Measurements from ENCODE around the gene OPCML. TPM values are rescaled to one million over a fixed set of nuclear protein-coding genes. Genes with fewer than 3 reads are reported as not detected.

The OPCML gene
- polyA plus RNA-seq, 10 donors, result 0.84 to 2.8 (median 1.8) TPM

DNA sequence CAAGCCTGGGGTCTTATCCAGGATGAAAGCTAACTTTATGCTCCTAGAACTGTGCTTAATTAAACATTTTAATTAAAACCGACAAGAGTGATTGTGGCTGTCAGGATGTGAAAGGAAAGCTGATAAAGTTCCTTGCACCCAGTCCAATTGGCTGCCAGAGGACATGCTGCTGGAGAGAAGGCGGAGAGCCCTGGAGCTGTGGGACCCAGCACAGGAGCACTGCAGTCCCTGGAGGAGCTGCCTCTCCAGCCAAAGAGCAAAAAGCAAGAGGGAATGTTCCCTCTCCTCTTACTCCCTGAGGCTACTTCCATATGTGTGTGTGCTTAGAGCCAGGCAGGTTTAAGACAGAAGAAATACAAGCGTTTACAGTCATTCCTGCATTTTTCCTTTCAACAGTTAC lies 118.6 kb downstream of the OPCML start:
- no peak for DNase-seq

- no peak for DNase-seq
Observed at GRCh38 chr11:133409799-133410198, 122.5 kb downstream of the OPCML start.

DNA sequence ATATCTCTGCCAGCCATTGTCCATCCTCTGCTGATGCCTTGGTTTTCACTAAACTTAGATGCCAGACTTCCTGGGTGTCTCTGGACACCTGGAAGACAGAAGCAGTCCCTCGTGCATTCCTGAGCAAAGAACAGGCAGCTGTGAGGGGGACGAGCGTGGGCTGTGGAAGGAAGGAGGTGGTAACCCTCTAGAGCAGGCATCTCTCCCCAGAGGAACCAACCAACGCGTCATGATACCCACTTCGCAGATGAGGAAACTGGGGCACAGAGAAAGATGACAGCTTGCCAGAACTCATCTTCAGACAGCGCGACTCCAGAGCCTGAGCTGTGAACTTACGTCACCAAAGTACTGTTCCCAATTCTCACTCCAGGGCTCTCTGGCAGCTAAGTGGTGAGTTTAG lies 123.4 kb downstream of the OPCML start:
- DNase-seq, result no peak

GRCh38 chr11:133408402-133408801 lies 123.9 kb downstream of the OPCML start:
- no peak for DNase-seq

GRCh38 chr11:133406489-133406888 lies 125.8 kb downstream of the OPCML start:
- DNase-seq, result no peak

GRCh38 chr11:133403900-133404299 lies 128.4 kb downstream of the OPCML start:
- DNase-seq, result no peak

GRCh38 chr11:133402551-133402950 lies 129.8 kb downstream of the OPCML start:
- no peak for DNase-seq

- DNase-seq, result no peak
Observed at GRCh38 chr11:133399855-133400625, 132.3 kb downstream of the OPCML start.

DNA sequence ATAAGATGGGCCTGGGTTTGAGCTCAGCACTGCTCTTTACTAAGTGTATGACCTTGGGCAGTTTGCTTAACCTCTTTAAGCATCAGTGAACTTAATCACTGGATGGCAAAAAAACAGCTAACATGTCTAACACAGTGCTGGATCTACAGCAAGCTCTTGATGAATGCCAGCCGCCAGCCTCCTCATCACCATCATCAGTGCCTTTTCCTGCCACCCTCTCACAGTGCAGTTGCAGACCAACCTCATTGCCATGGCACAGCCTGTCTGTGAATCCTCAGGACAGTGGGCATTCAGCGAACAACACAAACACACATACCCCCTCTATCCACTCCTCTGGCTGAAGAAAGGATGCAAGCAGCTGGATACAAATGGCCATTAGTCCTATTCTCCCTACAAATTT lies 133.0 kb downstream of the OPCML start:
- DNase-seq, result peak in 1 of 3 donors; percentile 20

DNA sequence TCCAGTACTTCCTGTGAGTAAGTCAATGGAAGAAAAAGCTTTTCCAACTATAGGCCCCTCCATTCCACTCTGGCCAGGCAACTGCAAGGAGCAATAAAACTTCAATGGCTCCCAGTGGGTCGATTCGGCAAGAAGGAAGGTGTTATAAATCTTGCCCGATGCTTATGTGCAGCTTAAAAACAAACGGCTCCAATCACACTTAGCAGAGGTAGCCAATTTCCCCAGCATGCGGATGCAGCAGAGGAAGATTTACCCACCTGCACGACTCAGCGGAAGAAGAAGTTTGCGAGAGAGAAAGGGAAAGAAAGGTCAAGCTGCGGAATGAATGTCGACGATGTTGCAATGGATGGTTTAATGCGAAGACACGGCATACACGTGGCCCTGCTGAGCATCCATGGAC lies 141.5 kb downstream of the OPCML start:
- DNase-seq, result peak in 1 of 3 donors; percentile 86

- DNase-seq, result no peak
Observed at GRCh38 chr11:133388975-133389568, 143.2 kb downstream of the OPCML start.

- DNase-seq, result no peak
Observed at GRCh38 chr11:133388260-133388659, 144.0 kb downstream of the OPCML start.

DNA sequence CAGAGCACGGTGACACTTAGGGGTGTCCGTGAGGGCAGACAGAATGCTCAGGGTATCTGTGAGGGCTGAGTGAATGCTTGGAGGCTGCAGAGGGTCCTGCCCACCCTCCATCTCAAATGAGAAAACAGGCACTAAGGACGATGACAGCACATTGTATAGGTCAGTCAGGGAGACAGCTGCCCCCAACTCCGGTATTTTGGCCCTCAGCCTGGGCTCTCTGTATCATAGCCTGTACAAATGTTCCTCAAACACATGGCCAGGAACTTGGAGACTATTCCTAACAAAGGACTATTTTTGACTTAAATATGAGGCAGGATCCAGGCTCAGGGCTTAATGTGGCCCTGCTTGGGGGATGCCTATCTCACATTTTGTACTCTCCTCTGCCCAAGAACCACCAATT lies 145.4 kb downstream of the OPCML start:
- no peak for DNase-seq

DNA sequence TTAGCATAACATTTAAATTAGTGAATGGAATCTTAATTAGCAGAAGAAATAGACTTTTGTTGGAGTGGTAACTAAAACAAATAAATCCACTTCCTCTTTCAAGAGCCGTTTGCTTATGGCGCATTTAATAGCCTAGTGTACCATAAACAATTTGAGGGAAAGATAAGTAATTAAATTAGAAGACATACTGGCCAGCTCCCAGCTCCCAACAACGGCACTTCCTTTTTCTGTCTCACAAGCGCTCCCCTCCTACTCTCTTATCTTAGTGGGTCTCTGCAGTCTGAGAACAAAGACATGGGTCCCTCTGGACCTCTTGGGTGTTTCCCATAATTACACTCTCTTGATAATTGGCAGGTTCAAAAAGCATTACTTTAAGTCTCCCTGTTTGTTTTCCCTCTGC lies 146.0 kb downstream of the OPCML start:
- DNase-seq, result peak in 1 of 3 donors; percentile 38

- peak in 1 of 3 donors; percentile 69 for DNase-seq
Observed at GRCh38 chr11:133385781-133386180, 146.5 kb downstream of the OPCML start.

DNA sequence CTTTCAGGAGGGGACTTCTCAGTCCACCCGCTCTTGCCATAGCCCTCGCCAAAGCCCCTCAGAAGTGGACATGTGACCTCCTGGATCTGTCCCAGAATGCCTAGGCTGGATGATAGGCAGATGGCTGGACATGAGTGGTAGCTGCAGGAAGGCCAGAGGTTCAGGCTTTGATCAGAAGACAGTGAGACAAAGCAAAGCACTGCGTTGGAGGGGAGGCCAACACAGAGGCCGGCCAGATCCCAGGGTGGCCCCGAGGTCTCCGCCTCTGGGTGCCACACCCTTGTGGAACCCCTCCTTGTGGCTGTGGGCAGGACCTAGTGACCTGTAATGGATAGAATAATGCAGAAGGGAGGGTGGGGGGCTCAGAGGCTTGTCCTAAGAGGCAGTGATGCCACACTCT lies 147.6 kb downstream of the OPCML start:
- no peak for DNase-seq

DNA sequence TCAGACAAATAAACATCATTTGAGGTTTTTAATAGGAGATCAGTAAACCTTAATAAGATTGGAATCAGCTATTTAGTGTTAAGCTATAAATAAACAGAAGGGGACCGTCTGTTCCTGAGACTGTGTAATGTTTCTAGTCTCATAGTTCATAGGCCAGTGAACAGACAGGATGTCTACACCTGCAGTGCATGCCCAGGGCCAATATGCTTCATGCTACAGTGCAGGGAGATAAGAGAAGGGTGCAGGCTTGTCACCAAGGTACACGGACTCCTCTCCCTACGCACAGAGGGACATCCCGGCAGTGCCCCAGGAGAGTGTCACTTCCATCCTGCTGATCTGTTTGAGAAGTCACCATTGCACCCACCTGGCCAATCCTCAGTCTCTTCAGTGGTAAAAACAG lies 148.6 kb downstream of the OPCML start:
- DNase-seq, result no peak

DNA sequence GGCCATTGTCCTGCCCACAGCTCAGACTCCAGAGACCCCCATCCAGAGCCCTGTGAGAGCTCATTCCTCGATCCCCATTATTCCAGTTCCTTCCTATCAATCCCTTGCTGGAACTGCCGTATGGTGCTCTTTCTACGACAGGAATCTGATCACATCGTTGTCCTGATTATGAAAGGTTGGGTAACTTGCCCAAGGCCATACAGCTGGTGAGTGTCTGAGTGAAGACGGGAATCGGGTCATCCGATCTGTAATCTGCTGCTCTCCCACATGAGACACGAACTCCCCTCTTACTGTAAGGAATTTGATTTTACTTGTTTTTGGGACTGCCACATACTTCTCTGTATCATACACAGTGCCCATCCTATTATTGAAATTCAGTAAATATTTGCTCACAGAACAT lies 149.1 kb downstream of the OPCML start:
- no peak for DNase-seq

GRCh38 chr11:133382131-133382812 lies 150.0 kb downstream of the OPCML start:
- DNase-seq, result no peak

- no peak for DNase-seq
Observed at GRCh38 chr11:133381761-133382130, 150.6 kb downstream of the OPCML start.

DNA sequence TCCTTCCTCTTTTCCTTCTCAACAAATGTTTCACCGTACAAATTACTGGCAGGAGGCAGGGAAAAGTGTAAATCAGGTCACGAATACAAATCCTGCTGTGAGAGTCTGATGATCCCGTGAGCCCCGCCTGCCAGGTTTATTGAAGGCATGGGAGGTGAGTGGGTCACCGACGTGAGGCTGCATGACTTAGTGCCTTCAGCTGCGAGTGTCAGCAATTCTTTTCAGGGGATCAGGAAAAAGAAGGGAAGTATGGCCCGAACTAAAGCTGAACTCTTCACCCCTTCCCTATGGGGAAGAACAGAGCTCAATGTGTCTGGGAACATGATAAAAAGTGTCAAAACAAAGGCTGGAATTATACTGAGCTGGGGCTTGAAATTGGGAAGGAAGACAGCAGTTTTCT lies 166.2 kb downstream of the OPCML start:
- DNase-seq, result peak in 1 of 3 donors; percentile 50

- DNase-seq, result no peak
Observed at GRCh38 chr11:133362916-133363315, 169.4 kb downstream of the OPCML start.

- DNase-seq, result no peak
Observed at GRCh38 chr11:133362156-133362555, 170.1 kb downstream of the OPCML start.
